ENCODE measurements around the gene SPACA5B. TPM values are rescaled to one million over a fixed set of nuclear protein-coding genes. Genes with fewer than 3 reads are reported as not detected.

SPACA5B gene
- total RNA-seq (ENCODE audit: low replicate concordance): not detected in 2 replicates

GRCh38 chrX:48130326-48130725 is at the start of gene SPACA5B:
Gene SPACA5B, plus strand, starts transcription at chrX:48130626. Its CDS starts 62 bp downstream, at chrX:48130688.

Other genes with a start within 250 kb of the SPACA5B start
- 2.0 and 2.6 TPM in 2 replicates for gene ZNF182, start 126.6 kb upstream of the SPACA5B start, total RNA-seq (ENCODE audit: low replicate concordance)
- gene SPACA5, start 123.6 kb upstream of the SPACA5B start, total RNA-seq (ENCODE audit: low replicate concordance): not detected in 2 replicates
- 0.45 and 1.5 TPM in 2 replicates for gene ZNF630, start 59.0 kb upstream of the SPACA5B start, total RNA-seq (ENCODE audit: low replicate concordance)
- not detected in 2 replicates for gene SSX5, start 66.2 kb downstream of the SPACA5B start, total RNA-seq (ENCODE audit: low replicate concordance)
- not detected in 2 replicates for gene SSX1, start 124.8 kb downstream of the SPACA5B start, total RNA-seq (ENCODE audit: low replicate concordance)
- gene SSX3, start 226.1 kb downstream of the SPACA5B start, total RNA-seq (ENCODE audit: low replicate concordance): not detected in 2 replicates

All from smooth muscle cell of the coronary artery (primary cell).